GM21529 (cell line): ENCODE measurements around the gene CHST14.

ENCODE experiments used
- ATAC-seq: cut with Tn5 transposase; IDR thresholded peaks from one replicate; pipeline ENCODE4 v1.9.1; 2021; ENCODE audit not compliant: unreplicated experiment

CHST14 gene

DNA sequence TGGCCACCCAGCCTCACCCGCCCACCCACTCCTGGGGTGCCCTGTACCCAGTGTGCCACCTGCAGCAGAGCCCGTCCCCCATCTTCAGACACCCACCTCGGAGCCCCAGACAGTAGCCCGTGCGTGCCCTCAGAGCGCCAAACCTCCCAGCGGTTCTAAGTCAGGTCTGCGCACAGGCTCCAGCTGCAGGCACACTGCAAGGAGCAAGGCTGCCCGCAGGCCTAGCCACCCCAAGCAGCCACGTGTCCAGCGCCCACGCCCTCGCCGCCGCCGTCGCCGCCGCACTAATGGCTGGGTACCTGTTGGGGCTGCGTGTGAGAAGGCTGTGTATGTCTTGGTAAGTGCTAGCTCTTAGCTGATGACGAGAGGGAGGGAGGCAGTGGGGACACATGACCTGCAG lies 8.8 kb upstream of the CHST14 start:
- no peak for ATAC-seq

DNA sequence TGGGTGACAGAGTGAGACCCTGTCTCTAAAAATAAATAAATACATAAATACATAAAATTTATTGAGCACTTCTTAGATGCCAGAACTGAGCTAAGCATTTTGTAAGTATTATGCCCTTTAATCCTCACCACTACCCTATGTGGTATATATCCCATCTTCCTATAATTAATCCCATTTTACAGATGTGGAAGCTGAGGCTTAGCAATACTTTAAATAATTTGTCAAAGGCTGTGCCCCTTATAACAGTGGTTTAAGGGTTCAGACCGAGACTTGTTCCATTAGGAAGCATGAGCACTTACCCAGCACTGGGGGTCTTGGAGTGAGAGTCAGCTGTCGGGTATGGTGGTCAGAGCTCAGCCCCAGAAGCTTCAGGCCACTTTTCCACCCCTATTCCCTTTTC lies 7.5 kb upstream of the CHST14 start:
- ATAC-seq, result no peak

DNA sequence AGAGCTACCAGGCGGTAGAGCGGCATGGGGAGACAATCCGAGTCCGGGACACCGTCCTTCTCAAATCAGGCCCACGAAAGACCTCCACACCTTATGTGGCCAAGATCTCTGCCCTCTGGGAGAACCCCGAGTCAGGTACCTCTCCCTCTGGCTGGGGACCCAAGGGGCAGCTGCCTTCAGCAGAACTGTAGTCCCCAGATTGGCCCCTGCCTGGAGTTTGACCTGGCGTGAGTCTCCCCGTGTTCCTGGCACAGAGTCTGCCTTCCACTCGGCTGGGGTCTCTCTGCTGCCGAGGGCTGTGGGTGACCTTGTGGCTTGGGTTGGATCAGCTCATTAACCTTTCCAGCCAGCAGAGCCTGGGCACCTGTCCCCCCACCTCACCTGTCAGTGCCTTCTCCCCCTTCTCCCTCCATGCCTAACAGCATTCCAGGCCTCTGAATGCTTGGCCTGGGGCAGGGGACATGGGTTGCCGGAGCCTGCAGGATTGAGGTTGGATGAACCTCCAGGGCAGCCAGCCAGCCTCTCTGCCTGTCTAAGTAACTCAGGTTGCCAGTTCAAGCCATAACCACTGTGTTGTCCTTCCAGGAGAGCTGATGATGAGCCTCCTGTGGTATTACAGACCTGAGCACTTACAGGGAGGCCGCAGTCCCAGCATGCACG lies 6.8 kb upstream of the CHST14 start:
- ATAC-seq, result no peak

DNA sequence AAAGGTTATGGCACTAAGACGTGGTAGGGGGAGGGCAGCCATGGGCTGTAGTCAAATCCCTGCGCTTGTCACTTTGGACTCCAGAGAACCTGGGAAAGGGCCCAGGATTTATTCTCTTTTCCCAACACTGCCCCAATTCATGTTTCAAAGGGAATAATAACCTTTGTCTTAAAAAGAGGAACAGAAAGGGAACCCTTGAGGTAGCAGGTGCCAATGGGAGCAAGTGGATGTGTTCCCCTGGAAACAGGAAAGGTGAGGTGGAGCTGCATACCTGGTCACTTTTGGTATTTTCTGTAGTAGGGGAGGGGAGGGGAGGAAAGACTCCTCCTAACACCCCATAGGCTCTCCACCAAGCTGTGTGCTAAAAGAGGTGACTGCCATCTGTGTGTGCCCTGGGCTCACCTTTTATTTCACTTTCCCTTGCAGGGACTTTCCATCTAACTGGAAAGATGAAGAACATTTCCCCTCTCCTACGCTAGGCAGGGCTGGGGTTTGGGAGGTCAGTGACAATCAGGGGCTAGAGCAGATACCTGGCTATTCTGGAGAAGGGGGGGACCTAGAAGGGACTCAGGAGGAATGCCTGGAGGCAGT lies 6.1 kb upstream of the CHST14 start:
- ATAC-seq, result no peak

DNA sequence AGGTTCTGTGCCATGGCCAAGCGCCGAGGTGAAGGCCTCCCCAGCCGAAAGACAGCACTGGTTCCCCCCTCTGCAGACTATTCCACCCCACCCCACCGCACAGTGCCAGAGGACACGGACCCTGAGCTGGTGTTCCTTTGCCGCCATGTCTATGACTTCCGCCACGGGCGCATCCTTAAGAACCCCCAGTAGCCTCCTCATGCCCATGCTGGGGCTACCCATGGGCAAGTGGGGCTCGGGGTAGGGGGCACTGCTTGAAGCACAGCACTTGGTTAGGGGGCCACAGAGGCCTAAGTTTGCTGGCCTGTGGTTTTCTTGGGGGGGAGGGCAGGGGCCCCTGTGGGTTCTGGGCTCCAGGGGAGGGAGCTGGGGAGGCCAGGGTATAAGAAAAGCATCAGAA lies 4.8 kb upstream of the CHST14 start:
- ATAC-seq, result no peak

DNA sequence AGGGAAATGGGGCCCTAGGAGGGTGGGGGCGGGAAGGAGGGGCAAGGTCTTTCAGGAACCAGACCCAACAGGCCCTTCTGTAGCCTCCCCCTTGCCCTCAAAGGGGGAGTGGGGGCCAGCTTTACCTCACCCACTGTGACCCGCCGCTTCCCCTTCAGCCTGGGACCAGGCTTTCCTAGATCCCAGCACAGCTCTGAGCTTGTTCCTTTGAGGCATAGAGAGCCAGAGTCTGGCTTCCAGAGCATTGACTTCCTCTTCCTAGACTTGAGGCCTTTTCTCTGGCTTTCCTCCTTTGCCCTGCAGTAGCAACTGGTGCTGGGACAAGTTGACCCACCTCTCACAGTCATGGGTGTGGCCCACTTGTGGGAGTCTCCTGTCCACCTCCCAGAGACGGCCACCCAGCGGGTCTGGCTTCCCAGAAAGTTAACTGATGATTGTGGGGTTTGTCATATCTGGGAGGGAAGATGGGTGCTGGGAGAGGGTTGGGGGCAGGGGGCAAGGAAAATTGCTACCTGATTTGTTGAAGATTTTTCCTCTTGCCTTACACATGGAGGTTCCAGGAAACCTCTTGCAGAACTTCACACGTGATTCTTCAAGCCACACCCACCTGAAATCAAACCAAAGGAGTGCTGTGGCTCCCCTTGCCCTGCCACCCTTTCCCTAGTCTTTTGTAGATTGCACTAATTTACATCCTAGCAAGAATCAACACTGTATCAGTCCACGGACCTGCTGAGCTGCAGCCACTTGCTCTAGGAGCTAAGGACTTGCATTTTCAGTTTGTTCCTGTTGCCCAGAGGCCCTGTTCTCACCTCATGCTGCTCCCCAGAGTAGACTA lies 4.1 kb upstream of the CHST14 start:
- no peak for ATAC-seq

DNA sequence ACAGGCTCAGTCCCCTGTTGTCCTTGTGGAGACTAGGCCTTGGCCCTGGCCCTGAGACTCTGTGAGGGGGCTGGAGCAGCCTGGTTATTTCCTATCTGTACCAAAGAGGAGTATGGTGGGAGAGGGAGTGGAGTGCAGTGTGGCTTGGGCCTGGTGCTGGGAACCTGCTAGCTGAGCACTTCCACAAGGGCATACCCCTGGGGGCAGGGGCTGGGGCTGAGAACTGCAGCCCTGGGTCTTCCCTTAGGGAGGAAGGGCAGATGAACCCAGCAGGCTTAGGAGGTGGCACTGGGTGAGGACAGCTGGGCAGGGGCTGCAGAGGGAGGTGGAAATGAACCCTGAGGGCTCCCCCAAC lies 3.5 kb upstream of the CHST14 start:
- no peak for ATAC-seq

DNA sequence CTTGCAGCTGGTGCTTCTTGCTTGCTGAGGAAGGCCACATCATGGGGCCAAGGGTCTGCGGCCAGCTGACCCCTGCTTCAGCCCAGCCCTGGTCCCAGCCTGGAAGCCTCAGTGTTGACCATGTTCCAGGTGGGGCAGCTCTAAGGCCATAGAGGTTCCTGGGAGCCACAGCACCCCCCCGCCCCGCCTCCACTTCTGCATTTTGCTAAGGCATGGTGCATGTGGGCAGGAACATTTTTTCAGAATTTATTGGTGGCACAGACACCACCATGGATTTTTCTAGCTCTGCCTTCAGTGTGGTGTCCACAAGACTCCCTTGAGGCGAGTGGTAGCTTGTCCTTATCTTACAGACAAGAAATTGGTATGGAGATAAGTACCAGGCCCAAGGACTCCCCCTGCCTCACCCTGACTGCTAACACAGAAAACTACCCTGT lies 1.9 kb upstream of the CHST14 start:
- ATAC-seq, result no peak

DNA sequence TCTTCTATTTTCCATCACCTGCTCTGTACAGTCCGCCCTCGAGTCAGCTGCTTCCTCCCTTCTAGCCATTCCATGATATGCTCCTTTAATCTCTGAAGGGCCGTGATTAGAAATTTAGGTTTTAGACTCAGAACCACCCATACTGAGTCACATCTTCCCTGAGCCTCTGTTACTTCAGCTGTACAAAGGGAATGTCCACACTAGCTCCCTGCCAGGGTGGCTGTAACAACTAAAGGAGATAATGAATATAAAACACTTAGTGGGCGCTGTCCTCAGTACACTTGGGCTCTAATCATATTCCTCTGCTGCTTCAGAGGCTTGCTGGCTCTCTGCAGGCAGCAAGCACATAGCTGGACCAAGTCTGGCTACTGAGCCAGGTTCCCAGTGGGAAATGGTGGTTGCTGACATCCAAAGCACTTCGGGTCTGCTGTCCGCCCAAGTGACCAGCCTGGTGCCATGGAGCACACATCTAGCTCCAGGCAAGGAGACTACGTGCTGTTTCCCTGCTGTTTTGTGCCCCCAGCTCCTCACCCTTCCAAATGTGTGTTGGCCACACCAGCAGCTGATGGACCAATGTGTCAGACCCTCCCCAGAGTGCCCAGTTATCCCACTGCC lies 901 bp upstream of the CHST14 start:
- no peak for ATAC-seq

DNA sequence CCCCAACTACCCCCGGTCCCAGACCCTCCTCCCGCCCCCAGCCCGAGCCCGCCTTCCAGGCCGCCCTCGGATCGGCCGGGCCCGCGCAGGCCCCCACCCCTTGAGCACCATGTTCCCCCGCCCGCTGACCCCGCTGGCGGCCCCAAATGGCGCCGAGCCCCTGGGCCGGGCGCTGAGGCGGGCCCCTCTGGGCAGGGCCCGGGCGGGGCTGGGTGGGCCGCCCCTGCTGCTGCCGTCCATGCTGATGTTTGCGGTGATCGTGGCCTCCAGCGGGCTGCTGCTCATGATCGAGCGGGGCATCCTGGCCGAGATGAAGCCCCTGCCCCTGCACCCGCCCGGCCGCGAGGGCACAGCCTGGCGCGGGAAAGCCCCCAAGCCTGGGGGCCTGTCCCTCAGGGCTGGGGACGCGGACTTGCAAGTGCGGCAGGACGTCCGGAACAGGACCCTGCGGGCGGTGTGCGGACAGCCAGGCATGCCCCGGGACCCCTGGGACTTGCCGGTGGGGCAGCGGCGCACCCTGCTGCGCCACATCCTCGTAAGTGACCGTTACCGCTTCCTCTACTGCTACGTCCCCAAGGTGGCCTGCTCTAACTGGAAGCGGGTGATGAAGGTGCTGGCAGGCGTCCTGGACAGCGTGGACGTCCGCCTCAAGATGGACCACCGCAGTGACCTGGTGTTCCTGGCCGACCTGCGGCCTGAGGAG lies 472 bp downstream of the CHST14 start:
- peak; percentile 39 for ATAC-seq

DNA sequence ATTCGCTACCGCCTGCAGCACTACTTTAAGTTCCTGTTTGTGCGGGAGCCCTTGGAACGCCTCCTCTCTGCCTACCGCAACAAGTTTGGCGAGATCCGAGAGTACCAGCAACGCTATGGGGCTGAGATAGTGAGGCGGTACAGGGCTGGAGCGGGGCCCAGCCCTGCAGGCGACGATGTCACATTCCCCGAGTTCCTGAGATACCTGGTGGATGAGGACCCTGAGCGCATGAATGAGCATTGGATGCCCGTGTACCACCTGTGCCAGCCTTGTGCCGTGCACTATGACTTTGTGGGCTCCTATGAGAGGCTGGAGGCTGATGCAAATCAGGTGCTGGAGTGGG lies 995 bp downstream of the CHST14 start:
- ATAC-seq, result peak; percentile 7

DNA sequence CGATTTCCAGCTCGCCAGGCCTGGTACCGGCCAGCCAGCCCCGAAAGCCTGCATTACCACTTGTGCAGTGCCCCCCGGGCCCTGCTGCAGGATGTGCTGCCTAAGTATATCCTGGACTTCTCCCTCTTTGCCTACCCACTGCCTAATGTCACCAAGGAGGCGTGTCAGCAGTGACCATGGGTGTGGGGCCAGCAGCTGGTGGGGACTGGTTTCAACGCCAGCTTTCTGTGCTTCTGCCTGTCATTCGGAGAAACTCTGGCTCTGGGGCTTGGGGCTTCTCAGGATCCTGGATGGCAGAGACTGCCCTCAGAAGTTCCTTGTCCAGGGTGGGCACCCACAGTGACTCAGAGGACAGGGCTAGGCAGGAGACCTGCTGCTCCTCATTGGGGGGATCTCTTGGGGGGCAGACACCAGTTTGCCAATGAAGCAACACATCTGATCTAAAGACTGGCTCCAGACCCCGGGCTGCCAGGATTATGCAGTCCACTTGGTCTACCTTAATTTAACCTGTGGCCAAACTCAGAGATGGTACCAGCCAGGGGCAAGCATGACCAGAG lies 1.5 kb downstream of the CHST14 start:
- ATAC-seq, result no peak

DNA sequence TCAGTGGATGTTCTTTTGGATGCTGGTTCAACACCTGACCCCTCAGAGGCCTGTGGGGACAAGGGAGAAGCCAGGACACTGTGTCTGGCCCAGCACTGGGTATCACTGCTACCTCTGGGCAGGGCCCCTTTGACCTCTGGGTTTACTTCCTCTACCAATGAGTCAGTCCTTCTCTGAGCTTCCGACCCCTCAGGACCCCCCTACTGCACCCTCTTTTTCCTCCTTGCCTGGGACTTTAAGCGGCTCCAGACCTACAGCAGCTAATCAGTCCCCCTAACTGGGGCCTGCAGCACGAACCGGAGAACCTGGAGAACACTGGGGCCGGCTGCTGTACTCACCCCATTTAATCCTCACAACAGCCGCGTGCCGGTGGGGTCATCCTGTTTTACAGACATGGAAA lies 3.8 kb downstream of the CHST14 start:
- no peak for ATAC-seq

DNA sequence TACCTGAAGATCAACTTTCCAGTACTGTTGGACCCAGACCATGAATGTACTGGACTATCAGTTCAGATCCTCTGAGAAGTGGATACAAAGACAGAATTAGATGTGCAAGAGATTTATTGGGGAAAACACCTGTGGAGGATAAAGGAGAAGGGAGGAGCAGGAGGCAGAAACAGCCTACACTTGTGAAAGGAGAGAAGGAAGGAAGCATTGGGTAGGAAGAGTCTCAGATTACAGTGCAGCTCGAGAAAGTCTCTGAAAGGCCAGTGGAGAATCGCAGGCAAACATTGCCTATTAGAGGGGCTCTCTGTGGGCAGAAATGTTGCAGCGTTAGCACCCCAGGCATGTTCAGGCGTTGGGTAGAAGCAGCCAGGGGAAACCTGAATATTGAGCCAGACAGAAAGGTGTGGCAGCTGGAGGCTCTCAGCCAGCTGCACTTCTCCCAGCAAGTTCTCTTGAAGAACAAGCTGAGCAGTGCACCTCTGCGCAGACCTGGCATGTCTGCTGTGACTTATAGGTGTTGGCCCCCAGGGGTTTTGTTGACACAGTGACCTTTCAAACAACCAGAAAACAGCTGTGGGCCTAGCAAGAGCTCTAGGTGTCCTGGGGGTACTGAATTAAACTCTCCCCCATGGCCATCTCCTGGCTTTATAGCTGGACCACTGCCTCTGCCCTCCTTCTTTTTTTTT lies 7.0 kb downstream of the CHST14 start:
- no peak for ATAC-seq

DNA sequence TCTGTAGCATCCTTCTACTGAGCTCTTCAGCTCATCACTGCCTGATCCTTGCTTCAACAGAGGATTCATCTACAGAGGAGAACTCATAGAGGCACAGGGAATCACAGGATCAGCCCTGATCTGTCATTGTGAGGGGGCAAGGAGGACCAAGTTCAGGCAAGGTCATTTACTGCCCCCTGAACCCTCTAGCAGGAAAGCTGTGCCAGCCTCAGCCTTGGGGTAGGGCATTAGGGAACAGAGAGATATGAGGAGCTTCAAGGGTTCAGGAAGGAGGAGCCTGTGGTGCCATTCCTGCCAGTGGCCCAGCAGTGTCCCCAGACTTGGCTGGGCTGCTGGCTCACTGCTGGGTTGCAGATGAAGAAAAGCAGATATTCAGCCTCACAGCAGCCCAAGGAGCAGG lies 8.2 kb downstream of the CHST14 start:
- no peak for ATAC-seq

DNA sequence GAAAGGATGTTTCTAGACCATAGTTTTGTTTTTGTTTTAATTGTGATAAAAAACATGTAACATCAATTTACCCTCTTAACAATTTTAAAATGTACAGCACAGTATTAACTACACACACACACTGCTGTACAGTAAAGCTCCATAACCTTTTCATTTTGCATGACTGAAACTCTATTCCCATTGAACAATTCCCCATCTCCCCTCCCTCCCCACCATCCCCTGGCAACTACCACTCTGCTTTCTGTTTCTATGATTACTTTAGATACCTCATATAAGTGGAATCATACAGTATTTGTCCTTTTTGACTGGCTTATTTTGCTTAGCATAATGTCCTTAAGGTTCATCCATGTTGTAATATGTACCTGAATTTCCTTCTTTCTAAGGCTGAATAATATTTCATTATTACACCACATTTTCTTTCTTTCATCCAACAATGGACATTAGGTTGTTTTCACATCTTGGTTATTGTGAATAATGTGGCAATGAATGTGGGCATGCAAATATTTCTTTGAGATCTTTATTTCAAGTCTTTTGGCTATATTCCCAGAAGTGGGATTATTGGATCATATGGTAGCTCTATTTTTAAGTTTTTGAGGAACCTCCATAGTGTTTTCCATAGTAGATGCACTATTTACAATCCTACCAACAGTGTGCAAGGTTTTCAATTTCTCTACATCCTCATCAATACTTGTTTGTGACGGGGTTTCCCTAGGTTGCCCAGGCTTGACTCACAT lies 10.7 kb downstream of the CHST14 start:
- ATAC-seq, result no peak

DNA sequence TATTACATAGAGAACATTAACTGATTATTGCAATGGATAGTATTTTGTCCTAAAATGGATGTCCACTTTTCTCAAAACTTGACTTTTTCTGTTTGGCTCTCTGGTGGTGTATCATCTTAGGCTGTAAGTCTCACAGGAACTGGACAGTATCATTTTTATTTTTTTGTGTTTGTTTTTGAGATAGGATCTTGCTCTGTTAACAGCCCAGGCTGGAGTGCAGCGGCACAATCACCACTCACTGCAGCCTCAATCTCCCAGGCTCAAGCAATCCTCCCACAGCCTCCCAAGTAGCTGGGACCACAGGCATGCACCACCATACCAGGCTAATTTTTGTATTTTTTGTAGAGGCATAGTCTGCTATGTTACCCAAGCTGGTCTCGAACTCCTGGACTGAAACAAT lies 13.1 kb downstream of the CHST14 start:
- ATAC-seq, result no peak

DNA sequence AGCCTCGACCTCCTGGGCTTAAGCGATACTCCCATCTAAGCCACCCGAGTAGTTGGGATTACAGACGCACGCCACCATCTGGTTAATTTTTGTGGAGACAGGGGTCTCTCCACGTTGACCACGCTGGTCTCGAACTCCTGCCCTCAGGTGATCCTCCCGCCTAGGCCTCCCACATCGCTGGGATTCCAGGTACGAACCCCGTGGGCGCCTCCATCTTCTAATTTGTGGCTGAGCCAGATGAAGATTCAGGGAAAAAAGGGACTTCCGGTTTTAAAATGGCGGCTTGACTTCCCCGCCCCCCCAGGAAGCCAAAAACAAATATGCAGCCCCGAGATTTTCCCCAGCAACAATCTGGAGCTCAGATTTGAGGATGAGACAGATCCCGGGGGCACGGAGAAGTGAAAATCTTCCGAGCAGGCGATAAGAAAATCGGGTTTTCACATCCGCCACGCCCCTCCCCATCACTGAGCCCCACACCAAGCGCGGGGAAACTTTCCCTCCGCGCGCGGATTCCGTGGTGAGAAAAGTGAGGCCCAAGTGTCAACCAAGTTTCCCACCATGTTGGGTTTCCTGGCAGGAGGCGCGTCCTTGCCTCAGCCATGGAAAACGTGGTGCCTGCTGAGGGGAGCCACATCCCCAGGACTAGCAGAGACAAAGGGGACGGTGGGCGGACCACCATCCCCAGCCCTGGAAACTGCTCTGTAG lies 15.4 kb downstream of the CHST14 start:
- ATAC-seq, result no peak
